EL (cell line): ENCODE measurements around the gene ALG10B.
A peak's percentile ranks its signal among the peaks of the same experiment; 100 is the strongest.
"Not testable (repeated sequence)": the region's sequence is repeated elsewhere in the genome, so short reads cannot be mapped to it uniquely, and the experiment has no call there.

Source experiments
- DNase-seq: peaks from one replicate; pipeline ENCODE4 v3.0.0-alpha.2; 2016

The ALG10B gene, protein sequence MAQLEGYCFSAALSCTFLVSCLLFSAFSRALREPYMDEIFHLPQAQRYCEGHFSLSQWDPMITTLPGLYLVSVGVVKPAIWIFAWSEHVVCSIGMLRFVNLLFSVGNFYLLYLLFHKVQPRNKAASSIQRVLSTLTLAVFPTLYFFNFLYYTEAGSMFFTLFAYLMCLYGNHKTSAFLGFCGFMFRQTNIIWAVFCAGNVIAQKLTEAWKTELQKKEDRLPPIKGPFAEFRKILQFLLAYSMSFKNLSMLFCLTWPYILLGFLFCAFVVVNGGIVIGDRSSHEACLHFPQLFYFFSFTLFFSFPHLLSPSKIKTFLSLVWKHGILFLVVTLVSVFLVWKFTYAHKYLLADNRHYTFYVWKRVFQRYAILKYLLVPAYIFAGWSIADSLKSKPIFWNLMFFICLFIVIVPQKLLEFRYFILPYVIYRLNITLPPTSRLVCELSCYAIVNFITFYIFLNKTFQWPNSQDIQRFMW

DNA sequence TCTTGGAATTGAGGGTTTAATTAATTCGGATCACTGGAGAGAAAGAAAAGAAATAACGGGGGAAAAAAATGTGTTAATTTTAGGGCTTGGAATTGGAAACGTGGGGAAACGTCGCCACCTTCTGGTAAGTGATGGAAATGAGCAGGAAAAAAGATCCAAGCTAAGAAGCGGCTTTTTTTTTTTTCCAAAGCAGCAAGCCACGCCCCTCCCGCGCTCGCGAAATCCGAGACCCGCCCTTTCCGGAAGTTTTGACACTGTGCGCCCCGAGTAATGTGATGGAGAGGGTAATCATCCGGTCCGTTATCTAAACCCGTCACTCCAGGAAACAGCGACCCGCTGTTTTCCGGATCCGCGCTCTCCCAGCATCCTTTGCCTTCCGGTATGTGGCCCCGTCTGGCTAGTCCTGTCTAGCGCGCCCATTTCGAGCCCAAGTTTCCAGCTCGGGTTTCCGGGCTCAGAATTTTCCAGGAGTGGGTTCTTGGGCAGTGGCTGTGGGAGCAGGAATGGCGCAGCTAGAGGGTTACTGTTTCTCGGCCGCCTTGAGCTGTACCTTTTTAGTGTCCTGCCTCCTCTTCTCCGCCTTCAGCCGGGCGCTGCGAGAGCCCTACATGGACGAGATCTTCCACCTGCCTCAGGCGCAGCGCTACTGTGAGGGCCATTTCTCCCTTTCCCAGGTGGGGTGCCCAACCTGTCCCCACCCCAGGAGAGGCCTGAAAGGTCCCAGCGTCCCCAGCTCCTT, at the start of gene ALG10B:
Gene ALG10B, plus strand, starts transcription at position 384 of the 739 bp plus-strand sequence. Its CDS starts 120 bp downstream, at position 504.
- peak; percentile 96 for DNase-seq

DNA sequence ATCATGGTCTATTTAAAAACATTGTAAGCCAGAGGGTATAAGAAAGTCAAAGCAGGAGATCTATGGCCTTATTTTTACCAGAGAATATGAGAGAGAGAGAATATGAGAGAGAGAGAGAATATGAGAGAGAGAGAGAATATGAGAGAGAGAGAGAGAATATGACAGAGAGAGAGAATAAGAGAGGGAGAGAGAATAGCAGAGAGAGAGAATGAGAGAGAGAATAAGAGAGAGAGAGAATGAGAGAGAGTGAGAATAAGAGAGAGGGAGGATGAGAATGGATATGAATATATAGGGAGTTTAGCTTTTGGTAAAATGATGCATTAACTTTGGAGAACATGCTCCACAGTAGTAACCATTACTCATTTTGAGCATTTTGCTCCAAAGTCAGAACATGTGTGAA, 48.0 kb upstream of the ALG10B start:
- no peak for DNase-seq

DNA sequence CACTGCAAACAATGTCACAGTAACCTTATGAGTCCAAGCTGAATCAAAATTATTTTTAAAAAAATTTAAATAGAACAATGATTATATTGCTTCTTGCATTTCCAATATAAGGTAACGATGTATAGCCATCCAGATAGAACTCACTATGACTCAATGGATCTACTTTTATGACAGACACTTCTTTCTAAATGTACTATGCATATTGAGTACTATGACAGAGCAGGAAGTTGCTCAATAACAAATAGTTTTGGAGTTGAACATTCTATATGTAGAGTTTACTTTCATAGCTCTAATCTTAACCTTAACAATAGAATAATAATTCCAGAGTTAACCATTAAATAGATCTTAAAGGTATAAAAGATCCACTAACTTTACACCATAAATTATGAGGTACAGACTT, 46.7 kb upstream of the ALG10B start:
- DNase-seq = no peak

DNA sequence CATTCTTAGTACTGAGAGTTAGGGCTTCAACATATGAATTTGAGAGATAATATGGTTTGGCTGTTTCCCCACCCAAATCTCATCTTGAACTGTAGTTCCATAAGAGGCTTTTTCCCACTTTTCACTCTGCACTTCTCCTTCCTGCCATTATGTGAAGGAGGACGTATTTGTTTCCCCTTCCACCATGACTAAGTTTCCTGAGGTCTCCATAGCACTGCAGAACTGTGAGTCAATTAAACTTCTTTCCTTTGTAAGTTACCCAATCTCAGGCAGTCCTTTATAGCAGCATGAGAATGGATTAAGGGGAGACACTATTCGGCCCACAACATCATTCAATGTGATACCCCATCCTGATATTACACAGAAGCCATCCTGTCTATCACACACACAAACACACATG, 36.8 kb upstream of the ALG10B start:
- DNase-seq = no peak

DNA sequence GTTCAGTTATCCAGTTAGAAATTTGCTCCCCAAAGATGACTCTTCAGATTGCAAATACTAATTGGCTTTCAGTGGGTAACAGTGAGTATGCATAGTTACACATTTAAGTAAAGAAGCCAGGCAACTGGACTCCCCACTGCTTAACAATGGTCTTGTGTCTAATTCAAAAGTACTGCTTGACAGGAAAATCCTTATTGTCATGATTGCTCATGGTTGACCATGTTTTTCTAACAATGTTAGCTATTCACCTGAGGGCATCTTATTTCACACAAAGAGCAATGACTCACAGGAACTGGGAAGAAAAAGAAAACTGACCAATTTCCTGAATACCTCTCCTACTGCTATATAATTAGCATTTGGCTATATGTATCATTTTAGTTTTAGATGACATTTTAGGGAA, 33.7 kb upstream of the ALG10B start:
- DNase-seq = no peak

DNA sequence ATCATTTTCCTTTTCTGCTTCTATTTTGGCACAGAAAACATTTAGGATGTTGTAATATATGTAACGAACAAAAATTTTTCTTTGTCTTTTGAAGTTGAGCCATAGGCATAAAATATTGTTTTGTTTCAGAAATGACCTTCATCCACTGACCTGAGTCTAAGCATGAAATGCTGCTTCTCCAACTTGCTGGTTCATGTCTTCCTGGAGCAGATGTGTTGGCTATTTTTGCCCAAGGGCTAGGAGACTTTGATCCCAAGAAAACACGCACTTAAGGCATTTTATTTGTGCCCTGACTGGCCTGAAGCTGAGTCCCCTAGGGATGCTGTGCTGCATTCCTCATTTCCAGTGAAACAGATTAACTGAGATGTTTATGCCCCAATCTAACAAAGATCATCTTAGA, 27.2 kb upstream of the ALG10B start:
- DNase-seq = no peak

DNA sequence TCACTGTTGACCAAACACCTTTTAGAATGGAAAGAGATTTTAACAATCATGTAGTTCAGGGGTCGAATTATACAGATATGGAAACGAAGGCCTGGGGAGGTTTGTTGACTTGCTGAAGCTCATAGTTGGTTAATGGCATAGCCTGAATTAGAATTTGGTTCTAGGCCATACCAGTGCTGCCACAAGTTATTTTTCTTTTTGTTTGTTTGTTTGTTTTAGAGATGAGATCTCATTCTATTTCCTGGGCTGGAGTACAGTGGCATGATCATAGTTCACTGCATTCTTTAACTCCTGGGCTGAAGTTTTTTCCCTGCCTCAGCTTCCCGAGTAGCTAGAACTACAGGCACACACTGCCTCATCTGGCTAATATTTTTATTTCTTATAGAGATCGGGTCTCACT, 25.4 kb upstream of the ALG10B start:
- DNase-seq = no peak

DNA sequence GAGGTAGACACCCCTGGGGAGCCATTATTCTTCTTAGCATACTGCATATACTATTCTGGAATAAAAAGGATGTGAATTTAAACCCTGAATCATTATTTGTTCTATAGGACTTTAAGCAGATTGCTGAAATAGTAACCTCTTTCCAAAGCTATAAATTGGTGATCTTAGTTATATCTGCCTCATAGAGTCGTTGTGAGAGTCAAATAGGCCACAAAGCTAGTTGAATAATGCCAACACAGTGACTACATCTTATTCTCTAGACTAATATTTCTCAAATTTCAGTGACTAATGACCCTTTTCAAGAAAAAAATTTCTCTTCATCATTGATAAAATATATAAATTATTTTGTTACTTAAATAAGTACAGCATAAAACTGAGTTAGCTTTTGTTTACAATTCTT, 13.6 kb upstream of the ALG10B start:
- DNase-seq = not testable (repeated sequence)

DNA sequence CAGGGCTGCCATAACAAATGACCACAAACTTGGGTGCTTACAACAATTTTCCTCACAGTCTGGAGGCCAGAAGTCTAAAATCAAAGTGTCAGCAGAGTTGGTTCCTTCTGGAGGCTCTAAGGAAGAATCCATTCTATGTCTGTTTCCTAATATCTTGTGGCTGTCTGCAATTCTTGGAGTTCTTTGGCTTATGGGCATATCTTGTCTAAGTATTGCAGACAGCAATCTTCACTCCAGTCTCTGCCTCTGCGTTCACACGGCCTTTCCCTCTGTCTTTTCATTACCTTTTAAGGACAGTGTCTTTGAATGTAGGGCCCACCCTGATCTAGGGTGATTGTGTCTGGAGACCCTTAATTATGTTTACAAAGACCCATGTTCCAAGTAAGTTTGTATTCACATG, 5.4 kb downstream of the ALG10B start:
- DNase-seq = not testable (repeated sequence)

DNA sequence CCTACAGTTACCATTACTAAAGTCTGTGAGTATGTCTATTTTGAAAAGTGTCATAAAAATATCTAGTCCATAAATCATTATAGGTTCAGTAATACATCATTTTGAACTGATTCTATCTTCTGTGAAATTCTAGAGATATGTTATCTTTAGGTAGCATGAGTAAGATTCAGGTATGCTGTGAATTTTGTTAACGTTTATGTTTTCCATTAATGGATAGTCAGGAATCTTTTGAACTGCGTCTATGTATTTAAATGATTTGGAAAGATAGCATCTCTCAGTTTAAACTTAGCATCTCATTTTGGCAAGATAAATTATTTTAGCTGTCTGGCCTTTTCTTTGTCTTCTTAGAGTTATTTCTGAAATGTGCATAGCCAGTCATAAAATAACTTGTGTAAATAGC, 8.3 kb downstream of the ALG10B start:
- DNase-seq = no peak

DNA sequence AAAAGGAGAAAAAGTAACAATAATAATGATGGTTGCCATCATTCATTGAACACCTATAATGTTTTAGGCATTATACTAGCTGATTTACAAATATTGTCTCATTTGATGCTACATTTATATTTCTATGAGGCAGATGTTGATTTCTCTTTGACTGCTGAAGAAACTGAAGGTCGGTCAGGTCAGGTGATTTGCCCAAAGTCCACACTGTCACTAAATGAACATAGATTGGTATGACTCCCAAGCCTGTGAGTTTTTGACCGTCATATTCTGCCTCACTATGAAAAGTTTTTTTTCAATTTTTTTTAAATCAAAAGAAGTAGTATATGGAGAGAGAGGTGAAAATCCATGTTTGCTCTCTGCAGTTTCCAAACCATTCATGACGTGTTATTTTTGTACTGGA, 10.8 kb downstream of the ALG10B start:
- no peak for DNase-seq

DNA sequence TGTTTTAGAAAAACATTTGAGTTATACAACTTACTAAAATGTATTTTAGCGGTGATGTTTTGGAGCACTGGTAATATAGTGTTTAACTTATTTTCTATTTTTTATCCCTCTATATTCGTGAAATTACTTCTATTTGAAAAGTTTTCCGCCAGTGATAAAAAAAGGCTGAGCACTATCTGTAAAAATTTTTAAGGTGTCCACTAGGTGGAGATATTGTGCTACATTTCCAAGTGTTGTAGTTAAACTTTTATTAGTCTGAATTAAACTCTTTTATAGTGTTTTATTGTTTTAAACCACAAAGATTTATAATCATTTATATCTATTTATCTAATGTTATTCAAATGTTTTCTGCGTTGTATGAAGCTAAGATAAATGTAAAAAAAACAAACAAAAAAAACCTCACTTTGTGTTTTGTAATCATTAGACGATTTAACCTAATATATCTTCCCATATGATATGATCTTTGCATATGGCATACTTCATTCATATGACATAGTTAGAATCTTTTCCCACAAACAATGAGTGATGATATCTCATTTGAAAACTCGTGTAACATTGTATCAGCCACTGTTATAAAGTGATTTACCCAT, 11.8 kb downstream of the ALG10B start:
- DNase-seq = peak; percentile 32

DNA sequence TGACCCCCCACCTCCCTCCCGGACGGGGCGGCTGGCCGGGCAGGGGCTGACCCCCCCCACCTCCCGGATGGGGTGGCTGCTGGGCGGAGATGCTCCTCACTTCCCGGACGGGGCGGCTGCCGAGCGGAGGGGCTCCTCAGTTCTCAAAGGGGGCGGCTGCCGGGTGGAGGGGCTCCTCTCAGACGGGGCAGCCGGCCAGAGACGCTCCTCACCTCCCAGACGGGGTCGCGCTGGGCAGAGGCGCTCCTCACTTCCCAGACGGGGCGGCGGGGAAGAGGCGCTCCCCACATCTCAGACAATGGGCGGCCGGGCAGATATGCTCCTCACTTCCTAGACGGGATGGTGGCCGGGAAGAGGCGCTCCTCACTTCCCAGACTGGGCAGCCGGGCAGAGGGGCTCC, 13.8 kb downstream of the ALG10B start:
- not testable (repeated sequence) for DNase-seq

DNA sequence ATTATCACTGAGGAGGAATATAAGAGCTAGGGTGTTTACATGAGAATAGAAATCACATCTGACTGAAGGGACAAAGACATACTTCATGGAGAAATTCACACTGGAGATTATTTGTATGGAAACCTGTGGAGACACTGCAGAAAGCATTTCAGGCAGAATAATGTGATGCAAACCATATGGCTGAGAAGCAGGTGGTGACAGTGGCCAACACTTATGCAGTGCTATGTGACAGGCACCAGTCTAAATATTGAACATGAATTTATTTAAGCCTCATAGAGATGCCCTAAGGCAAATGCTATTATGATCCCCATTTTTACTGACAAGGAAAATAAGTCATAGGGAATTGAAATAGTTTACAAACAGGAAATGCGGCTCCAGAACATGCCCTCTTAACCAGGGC, 16.2 kb downstream of the ALG10B start:
- no peak for DNase-seq

DNA sequence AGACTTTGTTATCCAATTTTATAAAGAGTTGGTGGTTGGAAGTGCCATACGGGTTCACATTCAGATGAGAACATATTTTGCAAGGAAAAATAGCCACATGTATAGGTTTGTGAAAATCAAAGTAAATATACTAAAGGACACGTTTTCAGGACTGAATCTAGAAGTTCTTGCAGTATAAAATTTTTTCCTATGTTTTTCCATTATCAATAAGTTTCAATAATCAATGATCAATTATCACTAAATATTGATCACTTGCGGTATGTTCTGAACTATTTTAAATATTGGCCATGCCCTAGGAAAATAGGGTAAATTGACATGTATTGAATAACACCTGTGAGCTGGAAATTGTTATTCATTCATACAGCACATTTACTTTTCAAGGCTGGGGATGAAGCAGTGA, 25.9 kb downstream of the ALG10B start:
- no peak for DNase-seq

DNA sequence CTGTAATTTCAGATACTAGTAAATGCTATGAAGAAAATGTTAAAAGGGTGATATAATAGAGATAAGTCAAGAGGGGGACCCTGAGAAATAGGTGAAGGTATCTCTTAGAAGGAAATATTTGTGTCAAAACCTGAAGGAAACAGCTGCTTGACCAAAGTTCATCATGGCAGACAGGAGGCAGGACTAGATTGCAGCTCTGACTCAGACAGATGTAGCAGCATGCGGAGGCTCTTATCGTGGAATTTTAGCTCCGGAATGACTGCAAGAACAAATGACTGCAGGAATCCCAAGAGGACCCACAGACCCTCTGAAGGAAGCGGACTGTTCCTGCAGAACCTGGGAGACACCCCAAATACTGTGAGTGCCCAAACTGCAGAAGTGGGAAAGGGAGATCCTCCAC, 26.7 kb downstream of the ALG10B start:
- DNase-seq = not testable (repeated sequence)

DNA sequence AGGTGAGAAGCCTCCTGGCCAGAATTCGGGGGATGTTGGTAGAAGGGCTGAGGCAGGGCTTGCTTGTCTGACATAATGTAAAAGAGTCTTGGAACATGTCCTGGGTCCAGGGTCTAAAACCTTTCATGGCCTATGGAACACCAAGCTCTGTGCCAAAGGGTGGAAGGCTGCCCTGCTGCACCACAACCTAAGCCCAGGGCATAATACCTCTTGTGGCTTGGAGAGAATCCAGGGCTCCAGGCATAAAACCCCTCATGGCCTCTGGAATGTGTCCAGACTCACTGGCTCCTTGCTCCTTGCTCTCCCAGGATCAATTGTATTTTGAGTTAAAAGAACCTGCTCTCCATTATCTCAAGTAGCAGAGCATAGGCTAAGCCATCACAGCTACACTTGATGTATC, 27.3 kb downstream of the ALG10B start:
- not testable (repeated sequence) for DNase-seq

DNA sequence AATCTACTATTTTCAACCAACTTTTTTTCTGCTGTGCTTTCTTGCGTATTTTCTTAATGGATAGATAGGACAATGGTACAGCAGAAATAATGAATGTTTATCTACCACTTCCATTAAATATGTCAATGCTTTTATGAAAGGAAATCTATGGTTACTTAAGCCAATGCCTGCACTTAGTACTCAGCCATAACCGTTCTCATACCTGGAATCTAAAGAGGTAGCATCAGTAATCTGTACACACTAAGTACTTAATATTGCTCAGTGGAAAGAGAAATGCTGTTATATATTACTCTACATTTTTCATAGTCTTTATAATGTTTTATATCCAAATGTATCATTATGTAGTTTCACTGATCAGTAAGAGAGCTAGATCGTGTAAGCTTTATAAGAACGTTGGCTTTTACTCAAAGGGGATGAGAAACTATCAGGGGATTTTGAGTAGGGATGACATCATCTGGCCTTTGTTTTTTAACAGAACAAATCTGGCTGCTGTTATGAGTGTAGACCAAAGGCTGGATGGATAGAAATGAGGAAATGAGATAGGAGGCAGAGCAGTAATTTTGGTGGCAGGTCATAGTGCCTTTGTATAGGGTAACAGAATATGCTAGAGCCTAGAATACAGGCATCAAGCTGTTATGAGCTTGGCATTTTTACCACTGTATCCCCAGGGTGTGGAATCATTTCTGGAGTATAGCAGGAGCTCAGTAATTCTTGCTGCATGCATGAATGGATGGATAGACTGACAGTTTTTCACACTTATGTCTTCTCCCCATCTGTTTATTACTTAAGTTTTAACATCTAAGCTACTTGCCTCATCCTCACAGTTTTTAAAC, 34.0 kb downstream of the ALG10B start:
- DNase-seq = no peak

DNA sequence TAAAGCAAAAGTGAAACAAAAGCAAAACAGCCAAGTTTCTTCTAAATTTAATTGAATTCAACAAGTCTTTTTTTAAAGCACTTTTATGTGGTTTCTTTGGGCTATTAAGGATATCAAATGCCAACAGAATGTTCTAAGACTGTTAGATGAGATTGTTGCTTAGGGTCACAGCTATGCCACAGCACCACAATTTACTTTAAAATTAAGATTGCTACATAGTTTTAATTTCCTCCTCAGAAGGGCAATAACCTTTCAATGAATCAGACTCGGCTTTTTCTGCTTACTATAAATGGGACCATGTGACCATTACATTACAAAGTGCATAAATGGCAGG, 34.6 kb downstream of the ALG10B start:
- DNase-seq = not testable (repeated sequence)

DNA sequence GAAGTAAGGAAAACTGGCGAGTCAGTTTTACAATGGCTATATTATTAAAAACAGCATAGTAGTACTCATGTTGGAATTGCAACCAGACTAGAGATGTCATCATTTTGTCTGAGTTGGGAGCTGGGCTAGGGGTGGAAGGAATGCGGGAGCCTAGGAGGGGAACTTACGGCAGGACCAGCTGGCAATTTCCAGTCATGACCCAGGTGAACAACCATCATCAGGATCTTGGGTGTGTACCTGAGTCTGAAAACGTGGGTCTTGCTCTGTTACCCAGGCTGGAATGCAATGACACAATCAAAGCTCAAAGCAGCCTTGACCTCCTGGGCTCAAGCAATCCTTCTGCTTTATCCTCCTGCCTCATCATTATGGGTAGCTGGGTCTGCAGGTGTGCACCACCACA, 50.9 kb downstream of the ALG10B start:
- no peak for DNase-seq

DNA sequence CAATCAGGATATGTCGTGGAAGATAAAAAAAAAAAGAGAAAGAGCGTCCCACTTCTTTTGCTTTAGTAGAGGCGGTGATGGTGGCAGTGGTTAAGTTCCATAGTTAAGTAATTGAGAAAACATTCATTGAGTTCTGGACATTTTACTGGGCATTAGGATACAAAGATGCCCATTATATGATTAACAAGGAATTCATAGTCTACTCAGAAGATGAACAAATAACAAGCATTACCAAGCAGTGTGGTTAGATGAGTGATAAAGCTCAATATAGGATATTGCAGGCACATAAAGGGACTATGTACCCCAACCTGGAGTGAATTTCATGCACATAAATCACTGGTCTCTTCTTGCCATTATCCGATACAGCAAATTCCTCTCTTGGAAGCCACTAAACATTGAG, 53.7 kb downstream of the ALG10B start:
- DNase-seq = no peak

DNA sequence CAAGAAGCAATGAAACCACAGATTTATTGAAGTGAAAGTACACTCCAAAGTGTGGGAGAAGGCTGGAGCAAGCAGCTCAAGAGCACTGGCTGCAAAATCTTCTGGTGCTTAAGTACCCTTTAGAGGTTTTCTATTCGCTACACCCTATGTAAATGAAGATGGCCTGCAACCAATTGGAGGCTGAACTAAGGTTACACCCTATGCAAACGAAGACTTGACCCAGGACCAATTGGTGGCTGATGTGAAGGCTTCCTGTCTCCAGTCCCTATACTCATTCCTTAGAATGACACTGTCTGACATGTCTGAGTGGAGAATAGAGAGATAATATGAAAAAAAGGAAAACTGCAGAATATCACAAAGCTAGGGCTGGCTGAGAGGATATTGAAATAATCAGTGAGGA, 57.2 kb downstream of the ALG10B start:
- no peak for DNase-seq

DNA sequence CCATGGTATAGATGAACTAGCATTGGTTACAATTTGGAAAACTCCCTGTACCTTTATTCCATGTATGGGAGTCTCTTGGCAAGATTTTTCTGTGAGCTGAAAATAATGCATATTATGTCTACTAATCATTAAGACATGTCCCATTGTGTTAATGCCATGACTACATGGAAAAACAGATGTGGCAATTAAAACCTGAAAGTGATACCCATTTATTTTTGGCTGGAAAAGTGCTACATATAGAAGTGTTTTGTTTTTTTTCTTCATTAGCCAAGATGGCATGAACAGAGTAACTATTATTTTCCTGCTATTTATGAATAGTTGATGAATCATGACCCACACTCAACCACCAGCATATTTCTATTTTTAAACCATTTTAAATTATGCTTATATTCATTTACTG, 58.2 kb downstream of the ALG10B start:
- DNase-seq = no peak
